Myocyte (in vitro differentiated cells): Measurements from ENCODE around the gene FOSB. TPM values are rescaled to one million over a fixed set of nuclear protein-coding genes. Genes with fewer than 3 reads are reported as not detected.

Experiments
- DNase-seq: peaks from one replicate; pipeline ENCODE4 v3.0.0-alpha.2; 2012; ENCODE audit warnings: low read depth
- total RNA-seq: library from RNA; depleted of rRNA; stranded (reverse); fragments of >200 nt; gene quantifications from 2 replicates; pipeline ENCODE4 v1.2.3, GENCODE V29; 2014

Gene FOSB
- total RNA-seq, 1 donor from 2014 or later = 4.1 TPM

- no peak for DNase-seq
Measured at GRCh38 chr19:45467115-45467455, 711 bp upstream of the FOSB start.

GRCh38 chr19:45468159-45468651, 409 bp downstream of the FOSB start:
- no peak for DNase-seq

- DNase-seq = no peak
Measured at GRCh38 chr19:45468803-45469131, 971 bp downstream of the FOSB start.

GRCh38 chr19:45469132-45469944, 1.5 kb downstream of the FOSB start:
- DNase-seq = peak; percentile 97

- DNase-seq = no peak
Measured at GRCh38 chr19:45469945-45470761, 2.4 kb downstream of the FOSB start.

GRCh38 chr19:45470762-45471081, 2.9 kb downstream of the FOSB start:
- no peak for DNase-seq

- no peak for DNase-seq
Measured at GRCh38 chr19:45471111-45471930, 3.5 kb downstream of the FOSB start.

- DNase-seq = no peak
Measured at GRCh38 chr19:45471931-45472562, 4.3 kb downstream of the FOSB start.

- no peak for DNase-seq
Measured at GRCh38 chr19:45472563-45473366, 5.0 kb downstream of the FOSB start.

GRCh38 chr19:45473367-45473681, 5.5 kb downstream of the FOSB start:
- no peak for DNase-seq

- DNase-seq = no peak
Measured at GRCh38 chr19:45473682-45474605, 6.1 kb downstream of the FOSB start.

GRCh38 chr19:45474606-45475521, 7.1 kb downstream of the FOSB start:
- no peak for DNase-seq

- DNase-seq = no peak
Measured at GRCh38 chr19:45475537-45476291, 7.9 kb downstream of the FOSB start.

- no peak for DNase-seq
Measured at GRCh38 chr19:45476304-45476703, 8.5 kb downstream of the FOSB start.

- DNase-seq = no peak
Measured at GRCh38 chr19:45477186-45477585, 9.4 kb downstream of the FOSB start.

- no peak for DNase-seq
Measured at GRCh38 chr19:45477713-45478453, 10.1 kb downstream of the FOSB start.
